ENCODE measurements around the gene ATF7.

Gene ATF7

DNA sequence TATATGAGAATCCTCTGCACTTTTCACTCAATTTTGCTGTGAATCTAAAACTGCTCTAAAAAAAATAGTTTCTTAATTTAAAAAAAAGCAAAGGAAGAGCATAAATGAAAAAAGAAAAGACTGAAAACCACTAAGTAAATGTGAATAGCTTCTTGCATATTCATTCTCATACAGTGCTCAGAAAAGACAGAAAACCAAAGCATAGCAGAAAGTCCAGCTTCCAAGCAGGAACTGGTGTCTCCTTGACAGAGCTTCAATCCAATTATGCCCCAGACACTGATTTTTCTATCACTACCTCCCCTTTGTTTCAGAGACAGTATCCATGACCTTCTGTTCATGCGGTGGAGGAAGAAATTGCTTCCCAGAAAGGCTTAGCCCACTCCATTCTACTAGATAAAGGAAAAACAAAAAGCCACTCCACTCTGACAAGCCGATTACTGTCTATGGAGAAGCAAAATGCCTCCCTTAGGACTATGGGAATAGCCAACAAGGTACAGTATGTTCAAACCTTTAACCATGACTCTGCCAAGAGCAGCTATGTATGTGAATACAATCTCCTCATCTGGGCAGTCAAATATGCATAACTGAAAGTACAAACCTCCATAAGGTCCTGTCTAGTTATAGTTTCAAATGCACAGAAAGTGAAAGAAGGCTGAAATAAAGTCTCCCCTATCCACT, 40.6 kb downstream of the ATF7 start:
- no peak for DNase-seq (ENCODE audit: low read depth)
- H3K4me3 ChIP-seq (ENCODE audit: low read depth, low read length): no peak overlapping the region
- TF ChIP-seq, protein P1, sequence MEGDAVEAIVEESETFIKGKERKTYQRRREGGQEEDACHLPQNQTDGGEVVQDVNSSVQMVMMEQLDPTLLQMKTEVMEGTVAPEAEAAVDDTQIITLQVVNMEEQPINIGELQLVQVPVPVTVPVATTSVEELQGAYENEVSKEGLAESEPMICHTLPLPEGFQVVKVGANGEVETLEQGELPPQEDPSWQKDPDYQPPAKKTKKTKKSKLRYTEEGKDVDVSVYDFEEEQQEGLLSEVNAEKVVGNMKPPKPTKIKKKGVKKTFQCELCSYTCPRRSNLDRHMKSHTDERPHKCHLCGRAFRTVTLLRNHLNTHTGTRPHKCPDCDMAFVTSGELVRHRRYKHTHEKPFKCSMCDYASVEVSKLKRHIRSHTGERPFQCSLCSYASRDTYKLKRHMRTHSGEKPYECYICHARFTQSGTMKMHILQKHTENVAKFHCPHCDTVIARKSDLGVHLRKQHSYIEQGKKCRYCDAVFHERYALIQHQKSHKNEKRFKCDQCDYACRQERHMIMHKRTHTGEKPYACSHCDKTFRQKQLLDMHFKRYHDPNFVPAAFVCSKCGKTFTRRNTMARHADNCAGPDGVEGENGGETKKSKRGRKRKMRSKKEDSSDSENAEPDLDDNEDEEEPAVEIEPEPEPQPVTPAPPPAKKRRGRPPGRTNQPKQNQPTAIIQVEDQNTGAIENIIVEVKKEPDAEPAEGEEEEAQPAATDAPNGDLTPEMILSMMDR (IDR thresholded peaks at IDR 0.05; ENCODE audit: control insufficient read depth, extremely low read depth, insufficient read depth): no peak

DNA sequence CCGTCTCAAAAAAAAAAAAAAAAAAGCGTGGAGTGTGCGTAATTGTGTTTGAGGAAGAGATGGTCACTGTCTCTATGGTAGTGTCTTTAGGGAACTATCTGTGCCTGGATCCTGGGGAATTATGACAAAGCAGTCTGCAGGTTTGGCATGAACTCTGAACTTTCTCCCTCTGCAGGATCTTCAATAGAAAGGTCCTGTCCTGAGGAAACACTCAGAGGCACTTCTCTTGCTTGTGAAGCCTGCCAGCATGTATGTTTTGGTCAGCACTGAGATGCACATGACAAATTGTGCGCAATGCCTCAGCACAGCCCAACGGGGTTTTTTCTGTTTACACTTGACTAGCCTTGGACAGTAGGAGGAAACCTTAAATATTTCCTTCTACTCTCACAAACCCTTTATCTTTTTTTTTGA, 46.6 kb downstream of the ATF7 start:
- TF ChIP-seq, protein P1 (IDR thresholded peaks at IDR 0.05; ENCODE audit: control insufficient read depth, extremely low read depth, insufficient read depth): no peak
- H3K4me3 ChIP-seq (ENCODE audit: low read depth, low read length): no peak overlapping the region
- DNase-seq (ENCODE audit: low read depth): no peak

DNA sequence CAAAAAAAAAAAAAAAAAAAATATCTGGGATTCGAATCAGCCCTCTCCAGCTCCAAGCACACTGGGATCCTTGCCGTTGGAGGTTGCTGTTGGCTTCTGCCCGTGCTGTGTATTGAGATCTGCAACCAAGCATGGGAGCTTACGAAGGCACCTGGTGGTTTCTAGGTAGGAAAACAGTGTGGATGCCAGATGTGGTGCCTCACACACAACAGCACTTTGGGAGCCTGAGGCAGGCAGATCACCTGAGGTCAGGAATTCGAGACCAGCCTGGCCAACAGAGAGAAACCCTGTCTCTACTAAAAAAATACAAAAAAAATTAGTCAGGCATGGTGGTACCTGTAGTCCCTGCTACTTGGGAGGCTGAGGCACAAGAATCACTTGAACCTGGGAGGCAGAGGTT, 47.4 kb downstream of the ATF7 start:
- TF ChIP-seq, protein P1 (IDR thresholded peaks at IDR 0.05; ENCODE audit: control insufficient read depth, extremely low read depth, insufficient read depth): no peak
- DNase-seq (ENCODE audit: low read depth): no peak
- no peak overlapping the region for H3K4me3 ChIP-seq (ENCODE audit: low read depth, low read length)

DNA sequence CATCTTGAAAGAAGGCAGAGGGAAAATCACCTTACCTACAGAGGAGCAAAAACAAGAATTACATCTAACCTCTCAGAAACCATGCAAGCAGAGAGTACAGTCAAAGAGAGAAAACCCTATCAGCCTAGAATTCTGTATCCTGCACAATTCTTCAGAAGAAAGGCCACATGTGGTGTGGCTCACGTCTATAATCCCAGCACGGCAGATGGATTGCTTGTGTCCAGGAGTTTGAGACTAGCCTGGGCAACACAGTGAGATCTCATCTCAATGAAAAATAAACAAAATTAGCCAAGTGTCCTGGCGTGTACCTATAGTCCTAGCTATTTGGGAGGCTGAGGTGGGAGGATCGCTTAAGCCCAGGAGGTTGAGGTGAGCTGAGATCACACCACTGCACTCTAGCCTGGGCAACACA, 48.2 kb downstream of the ATF7 start:
- TF ChIP-seq, protein P1 (IDR thresholded peaks at IDR 0.05; ENCODE audit: control insufficient read depth, extremely low read depth, insufficient read depth): no peak
- H3K4me3 ChIP-seq (ENCODE audit: low read depth, low read length): no peak overlapping the region
- DNase-seq (ENCODE audit: low read depth): no peak

DNA sequence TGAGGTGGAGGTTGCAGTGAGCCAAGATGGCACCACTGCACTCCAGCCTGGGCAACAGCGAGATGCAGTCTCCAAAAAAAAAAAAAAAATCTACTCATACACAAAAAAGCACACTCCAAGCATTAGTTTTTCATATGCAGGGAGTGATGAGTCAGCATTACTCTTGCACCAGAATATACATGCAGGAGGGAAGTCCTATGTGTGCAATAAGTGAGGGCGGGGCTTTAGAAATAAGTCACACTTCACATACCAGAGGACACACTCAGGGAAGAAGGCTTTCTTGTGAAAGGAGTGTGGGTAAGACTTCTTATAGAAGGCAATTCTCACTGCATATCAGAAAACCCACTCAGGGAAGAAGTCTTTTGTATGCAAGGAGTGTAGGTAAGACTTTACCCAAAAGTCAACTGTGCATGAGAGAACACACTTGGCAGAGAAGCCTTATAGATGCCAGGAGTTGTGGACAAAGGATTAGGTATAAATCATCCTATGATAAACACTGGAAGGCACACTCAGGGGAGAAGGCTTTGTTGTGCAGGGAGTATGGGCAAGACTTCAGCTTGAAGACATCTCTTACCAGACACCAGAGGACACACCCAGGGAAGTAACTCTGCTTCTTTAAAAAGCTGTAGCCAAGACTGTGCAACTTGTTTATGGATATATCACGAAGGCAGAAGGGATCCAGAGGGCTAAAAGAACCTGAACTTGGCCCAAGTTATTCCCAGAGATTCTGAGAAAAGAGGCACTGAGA, 50.5 kb downstream of the ATF7 start:
- TF ChIP-seq, protein P1 (IDR thresholded peaks at IDR 0.05; ENCODE audit: control insufficient read depth, extremely low read depth, insufficient read depth): no peak
- DNase-seq (ENCODE audit: low read depth): no peak
- H3K4me3 ChIP-seq (ENCODE audit: low read depth, low read length): no peak overlapping the region

DNA sequence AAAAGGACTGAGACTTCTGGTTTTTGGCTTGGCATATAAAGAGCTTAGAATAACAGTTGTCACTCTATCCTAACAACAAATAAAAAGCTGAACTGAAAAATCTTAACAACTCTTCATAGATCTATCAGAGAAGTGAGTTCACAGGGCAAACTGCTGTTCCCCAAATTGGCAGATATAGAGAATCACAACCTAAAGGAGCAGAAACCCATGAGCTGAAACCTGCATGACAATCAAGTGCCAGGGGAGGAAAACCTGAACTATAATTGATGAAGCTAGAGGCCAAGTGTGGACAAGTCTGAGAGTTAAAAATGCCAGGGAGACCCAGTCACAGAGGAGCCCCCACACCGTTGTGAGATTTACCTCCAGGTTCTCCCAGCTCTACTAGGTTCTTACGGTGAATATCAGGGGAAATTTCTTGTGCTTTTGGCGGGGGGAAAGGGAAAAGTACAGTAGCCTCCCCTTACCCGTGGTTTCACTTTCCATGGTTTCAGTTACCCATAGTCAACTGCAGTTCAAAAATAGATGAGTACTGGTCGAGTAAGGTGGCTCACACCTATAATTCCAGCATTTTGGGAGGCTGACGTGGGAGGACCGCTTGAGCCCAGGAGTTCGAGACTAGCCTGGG, 53.9 kb downstream of the ATF7 start:
- TF ChIP-seq, protein P1 (IDR thresholded peaks at IDR 0.05; ENCODE audit: control insufficient read depth, extremely low read depth, insufficient read depth): no peak
- no peak for DNase-seq (ENCODE audit: low read depth)
- no peak overlapping the region for H3K4me3 ChIP-seq (ENCODE audit: low read depth, low read length)

All from LNCaP clone FGC (cell line).